GM19438 (cell line): ENCODE measurements around the gene USP34.
A peak's percentile ranks its signal among the peaks of the same experiment; 100 is the strongest.
"Not testable (repeated sequence)": the region's sequence is repeated elsewhere in the genome, so short reads cannot be mapped to it uniquely, and the experiment has no call there.

Experiments used
- ATAC-seq: cut with Tn5 transposase; IDR thresholded peaks from one replicate; pipeline ENCODE4 v1.9.1; 2021; ENCODE audit warnings: low read depth; ENCODE audit not compliant: unreplicated experiment

The USP34 gene

DNA sequence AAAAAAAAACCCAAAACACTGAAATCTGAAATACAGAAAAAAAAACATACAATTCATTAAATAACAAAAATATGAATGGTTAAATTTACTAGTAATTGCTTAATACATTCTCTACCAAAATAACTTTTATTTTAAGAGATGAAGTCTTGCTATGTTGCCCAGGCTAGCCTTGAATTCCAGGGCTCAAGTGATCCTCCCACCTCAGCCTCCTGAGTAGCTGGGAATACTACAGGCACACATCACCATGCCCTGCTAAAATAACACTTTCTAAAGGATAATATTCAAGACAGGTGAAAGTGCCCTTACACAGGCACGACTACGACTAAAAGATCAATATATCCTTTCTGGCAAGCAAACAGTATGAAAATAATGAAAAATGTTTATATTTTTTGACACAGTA lies 9.5 kb downstream of the USP34 start:
- ATAC-seq = no peak

- no peak for ATAC-seq
Measured at GRCh38 chr2:61460163-61460562, 10.7 kb downstream of the USP34 start.

DNA sequence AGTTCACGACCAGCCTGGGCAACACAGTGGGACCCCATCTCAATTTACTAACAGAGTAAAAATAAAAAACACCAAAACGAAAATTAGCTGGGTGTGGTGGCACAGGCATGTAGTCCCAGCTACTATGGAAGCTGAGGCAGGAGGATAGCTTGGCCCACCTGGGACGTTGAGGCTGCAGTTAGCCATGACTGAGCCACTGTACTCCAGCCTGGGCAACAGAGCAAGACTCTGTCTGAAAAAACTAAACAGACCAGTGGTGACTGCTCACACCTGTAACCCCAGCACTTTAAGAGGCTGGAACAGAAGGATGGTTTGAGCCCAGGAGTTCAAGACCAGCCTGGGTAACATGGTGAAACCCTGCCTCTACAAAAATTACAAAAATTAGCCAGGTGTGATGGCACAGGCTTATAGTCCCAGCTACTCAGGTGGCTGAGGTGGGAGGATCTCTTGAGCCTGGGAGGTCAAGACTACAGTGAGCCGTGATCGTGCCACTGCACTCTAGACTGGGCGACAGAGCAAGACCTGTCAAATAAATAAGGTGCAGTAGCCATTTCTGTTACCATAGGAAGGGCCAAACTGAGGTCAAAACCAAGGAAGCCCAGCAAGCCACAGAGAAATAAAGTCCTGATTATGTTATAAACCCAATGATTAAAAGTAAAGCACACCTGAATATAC lies 14.0 kb downstream of the USP34 start:
- no peak for ATAC-seq

DNA sequence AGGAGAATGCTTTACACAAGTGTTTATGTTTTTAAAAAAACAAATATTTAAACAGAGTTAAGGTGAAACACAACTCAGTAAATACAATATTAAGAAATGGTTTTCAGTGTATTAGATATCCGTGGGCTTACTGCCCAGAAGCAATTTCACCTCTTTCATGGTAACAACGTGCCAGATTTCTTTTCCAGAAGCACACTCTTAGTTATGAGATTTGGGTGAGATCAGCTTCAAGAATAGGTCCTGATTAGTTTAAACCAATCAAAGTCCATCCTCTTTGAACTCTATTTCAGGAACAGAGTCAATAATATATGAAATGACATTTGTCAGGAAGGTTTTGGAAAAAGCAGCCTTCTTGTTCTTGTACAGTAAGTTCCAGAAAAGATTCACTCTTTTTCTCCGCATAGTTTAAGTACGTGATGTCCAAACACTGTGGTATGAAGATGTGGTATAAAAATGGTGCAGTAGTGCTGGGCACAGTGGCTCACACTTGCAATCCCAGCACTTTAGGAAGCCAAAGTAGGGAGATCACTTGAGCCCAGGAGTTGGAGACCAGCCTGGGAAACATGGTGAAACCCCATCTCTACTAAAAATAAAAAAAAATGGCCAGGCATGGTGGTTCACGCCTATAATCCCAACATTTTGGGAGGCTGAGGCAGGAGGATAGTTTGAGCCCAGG lies 14.7 kb downstream of the USP34 start:
- ATAC-seq = no peak

GRCh38 chr2:61454972-61455371 lies 15.9 kb downstream of the USP34 start:
- not testable (repeated sequence) for ATAC-seq

GRCh38 chr2:61454383-61454782 lies 16.5 kb downstream of the USP34 start:
- no peak for ATAC-seq

GRCh38 chr2:61452392-61452791 lies 18.5 kb downstream of the USP34 start:
- ATAC-seq = no peak

- ATAC-seq = no peak
Measured at GRCh38 chr2:61451178-61451577, 19.7 kb downstream of the USP34 start.

GRCh38 chr2:61450144-61450543 lies 20.7 kb downstream of the USP34 start:
- no peak for ATAC-seq

DNA sequence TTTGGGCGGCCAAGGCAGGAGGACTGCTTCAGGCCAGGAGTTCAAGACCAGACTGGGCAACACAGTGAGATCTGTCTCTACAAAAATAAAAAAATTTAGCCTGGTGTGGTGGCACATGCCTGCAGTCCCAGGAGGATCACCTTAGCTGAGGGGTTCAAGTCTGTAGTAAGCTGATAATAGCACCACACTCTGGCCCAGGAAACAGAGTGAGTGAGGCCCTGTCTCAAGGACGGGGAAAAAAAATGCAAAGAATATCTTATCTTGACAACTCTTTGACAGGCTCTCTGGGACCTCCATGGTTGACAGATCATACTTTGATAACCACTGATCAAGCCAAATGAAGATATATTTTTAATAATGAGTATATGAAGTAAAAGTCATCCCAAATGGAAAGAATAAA lies 22.7 kb downstream of the USP34 start:
- ATAC-seq = no peak

DNA sequence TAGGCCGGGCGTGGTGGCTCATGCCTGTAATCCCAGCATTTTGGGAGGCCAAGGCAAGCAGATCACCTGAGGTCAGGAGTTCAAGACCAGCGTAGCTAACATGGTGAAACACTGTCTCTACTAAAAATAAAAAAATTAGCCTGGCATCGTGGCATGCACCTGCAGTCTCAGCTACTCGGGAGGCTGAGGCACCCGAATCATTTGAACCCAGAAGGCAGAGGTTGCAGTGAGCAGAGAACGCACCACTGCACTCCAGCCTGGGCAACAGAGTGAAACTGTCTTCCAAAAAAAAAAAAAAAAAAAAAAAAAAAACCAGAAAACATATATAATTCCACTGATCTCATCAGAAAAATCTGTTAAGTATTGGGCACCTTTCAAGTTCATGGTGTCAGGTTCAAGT lies 23.9 kb downstream of the USP34 start:
- not testable (repeated sequence) for ATAC-seq

GRCh38 chr2:61443342-61444041 lies 27.4 kb downstream of the USP34 start:
- ATAC-seq = peak; percentile 69

GRCh38 chr2:61439241-61440002 lies 31.5 kb downstream of the USP34 start:
- no peak for ATAC-seq

GRCh38 chr2:61438670-61439069 lies 32.2 kb downstream of the USP34 start:
- no peak for ATAC-seq

DNA sequence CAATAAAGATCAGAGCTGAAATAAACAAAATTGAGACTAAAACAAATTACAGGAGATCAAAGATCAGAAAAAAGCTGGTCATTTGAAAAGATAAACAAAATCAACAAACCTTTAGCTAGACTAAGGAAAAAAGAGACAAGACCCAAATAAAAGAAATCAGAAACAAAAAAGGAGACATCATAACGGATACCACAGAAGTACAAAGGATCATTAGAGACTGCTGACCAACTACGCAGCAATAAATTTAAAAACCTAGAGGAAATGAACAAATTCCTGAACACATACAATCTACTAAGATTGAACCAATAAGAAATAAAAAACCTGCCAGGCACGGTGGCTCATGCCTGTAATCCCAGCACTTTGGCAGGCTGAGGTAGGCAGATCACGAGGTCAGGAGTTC lies 33.7 kb downstream of the USP34 start:
- ATAC-seq = no peak

GRCh38 chr2:61436092-61436491 lies 34.8 kb downstream of the USP34 start:
- no peak for ATAC-seq

- ATAC-seq = no peak
Measured at GRCh38 chr2:61435291-61435690, 35.6 kb downstream of the USP34 start.

DNA sequence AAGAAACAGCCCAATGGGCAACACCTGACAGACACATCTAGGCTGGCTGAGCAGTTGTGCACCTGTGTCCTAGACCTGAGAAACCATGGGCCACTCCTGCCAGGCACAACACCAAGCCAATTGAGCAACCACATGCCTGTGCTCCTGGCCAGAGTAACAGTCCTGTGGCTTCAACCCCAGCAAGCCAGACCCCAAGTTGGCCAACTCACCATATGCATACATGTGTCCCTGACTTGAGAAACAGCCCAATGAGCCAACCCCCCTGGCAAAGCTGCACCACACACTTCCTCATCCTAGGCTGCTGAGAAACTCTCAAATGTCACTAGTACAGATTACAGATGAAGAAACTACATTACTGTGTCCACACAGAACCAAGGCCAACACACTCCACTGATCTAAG lies 36.6 kb downstream of the USP34 start:
- no peak for ATAC-seq

- no peak for ATAC-seq
Measured at GRCh38 chr2:61433606-61434005, 37.3 kb downstream of the USP34 start.

- no peak for ATAC-seq
Measured at GRCh38 chr2:61432990-61433389, 37.9 kb downstream of the USP34 start.

DNA sequence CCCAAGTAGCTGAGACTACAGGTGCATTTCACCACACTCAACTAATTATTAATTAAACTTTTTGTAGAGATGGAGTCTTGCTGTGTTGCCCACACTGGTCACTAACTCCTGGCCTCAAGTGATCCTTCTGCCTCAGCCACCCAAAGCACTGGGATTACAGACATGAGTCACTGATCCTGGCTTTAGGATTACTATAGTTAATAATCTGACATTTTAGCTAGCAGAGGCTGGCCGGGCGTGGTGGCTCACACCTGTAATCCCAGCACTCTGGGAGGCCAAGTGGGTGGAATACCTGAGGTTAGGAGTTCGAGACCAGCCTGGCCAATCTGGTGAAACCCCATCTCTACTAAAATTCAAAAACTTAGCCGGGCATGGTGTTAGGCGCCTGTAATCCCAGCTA lies 39.5 kb downstream of the USP34 start:
- no peak for ATAC-seq
